Endothelial cell (in vitro differentiated cells): Measurements from ENCODE around the gene PLXNB1. TPM values are rescaled to one million over a fixed set of nuclear protein-coding genes. Genes with fewer than 3 reads are reported as not detected.

Experiments
- DNase-seq: peaks from one replicate; pipeline ENCODE4 v3.0.0; 2021; ENCODE audit warnings: low spot score
- H3K27ac Mint-ChIP-seq: one replicate; pipeline ENCODE4 v1.8.0; 2021; ENCODE audit warnings: mixed read lengths, inconsistent platforms; ENCODE audit not compliant: unreplicated experiment
- H3K27me3 Mint-ChIP-seq: one replicate; pipeline ENCODE4 v1.8.0; 2021; ENCODE audit warnings: mild to moderate bottlenecking, moderate library complexity, mixed read lengths, inconsistent platforms; ENCODE audit not compliant: unreplicated experiment
- H3K36me3 Mint-ChIP-seq: one replicate; pipeline ENCODE4 v1.8.0; 2021; ENCODE audit warnings: mild to moderate bottlenecking, low read depth, mixed read lengths, inconsistent platforms; ENCODE audit not compliant: unreplicated experiment
- H3K4me1 Mint-ChIP-seq: one replicate; pipeline ENCODE4 v1.8.0; 2021; ENCODE audit warnings: mild to moderate bottlenecking, mixed read lengths, inconsistent platforms; ENCODE audit not compliant: unreplicated experiment
- H3K4me3 Mint-ChIP-seq: one replicate; pipeline ENCODE4 v1.8.0; 2021; ENCODE audit warnings: mild to moderate bottlenecking, mixed read lengths, inconsistent platforms; ENCODE audit not compliant: unreplicated experiment
- H3K9me3 Mint-ChIP-seq: one replicate; pipeline ENCODE4 v1.8.0; 2021; ENCODE audit warnings: mixed read lengths, inconsistent platforms; ENCODE audit not compliant: unreplicated experiment
- CTCF ChIP-seq: fragments of 200-600 bp; sonication (generic); IDR thresholded peaks from one replicate; pipeline ENCODE4 v1.5.0; 2021; ENCODE audit warnings: antibody characterized with exemption; ENCODE audit not compliant: unreplicated experiment
- total RNA-seq: library from RNA; stranded (reverse); fragmentation: NEBNext Ultra II Directional; extraction: Animal tissue kit (Norgen Biotek cat#: 25700); gene quantifications from one replicate; pipeline ENCODE4 v1.2.1, GENCODE V29; 2021; ENCODE audit not compliant: unreplicated experiment

Gene PLXNB1
- total RNA-seq, 1 donor from 2014 or later = 68.7 TPM

- Mint-ChIP-seq H3K4me3 (no peak overlapping the region), H3K9me3 (no peaks in the 10 kb centered on the region), H3K27me3 (peaks cover 19% of the 10 kb centered on the region), H3K36me3 (peaks cover 24% of the 10 kb centered on the region), H3K27ac (peak overlapping the region; percentile 98), H3K4me1 (peaks cover 27% of the 10 kb centered on the region)
- no peak for TF ChIP-seq CTCF
- no peak for DNase-seq
Measured at GRCh38 chr3:48467110-48467454, 37.2 kb upstream of the PLXNB1 start.

- DNase-seq = no peak
- peaks cover 27% of the 10 kb centered on the region for H3K4me1 Mint-ChIP-seq
- H3K27me3 Mint-ChIP-seq = peaks cover 19% of the 10 kb centered on the region
- no peaks in the 10 kb centered on the region for H3K9me3 Mint-ChIP-seq
- TF ChIP-seq CTCF = no peak
- H3K27ac Mint-ChIP-seq = peak overlapping the region; percentile 98
- H3K36me3 Mint-ChIP-seq = peaks cover 24% of the 10 kb centered on the region
- H3K4me3 Mint-ChIP-seq = no peak overlapping the region
Measured at GRCh38 chr3:48466386-48467109, 36.7 kb upstream of the PLXNB1 start.

GRCh38 chr3:48465531-48466378, 35.9 kb upstream of the PLXNB1 start:
- peaks cover 19% of the 10 kb centered on the region for H3K27me3 Mint-ChIP-seq
- DNase-seq = peak; percentile 92
- peak; percentile 10 for TF ChIP-seq CTCF
- peak overlapping the region; percentile 98 for H3K27ac Mint-ChIP-seq
- H3K4me1 Mint-ChIP-seq = peaks cover 27% of the 10 kb centered on the region
- no peaks in the 10 kb centered on the region for H3K9me3 Mint-ChIP-seq
- peak overlapping the region; percentile 40 for H3K4me3 Mint-ChIP-seq
- peaks cover 30% of the 10 kb centered on the region for H3K36me3 Mint-ChIP-seq

GRCh38 chr3:48465237-48465530, 35.3 kb upstream of the PLXNB1 start:
- no peak overlapping the region for H3K4me3 Mint-ChIP-seq
- TF ChIP-seq CTCF = no peak
- peaks cover 34% of the 10 kb centered on the region for H3K36me3 Mint-ChIP-seq
- peak overlapping the region; percentile 98 for H3K27ac Mint-ChIP-seq
- DNase-seq = no peak
- peaks cover 19% of the 10 kb centered on the region for H3K27me3 Mint-ChIP-seq
- peaks cover 27% of the 10 kb centered on the region for H3K4me1 Mint-ChIP-seq
- no peaks in the 10 kb centered on the region for H3K9me3 Mint-ChIP-seq

- Mint-ChIP-seq H3K27ac (peak overlapping the region; percentile 98), H3K9me3 (no peaks in the 10 kb centered on the region), H3K27me3 (peaks cover 19% of the 10 kb centered on the region), H3K4me1 (peaks cover 25% of the 10 kb centered on the region), H3K4me3 (no peak overlapping the region), H3K36me3 (peaks cover 32% of the 10 kb centered on the region)
- no peak for DNase-seq
- TF ChIP-seq CTCF = no peak
Measured at GRCh38 chr3:48464713-48465221, 34.9 kb upstream of the PLXNB1 start.
